ENCODE data around the gene HNRNPA1.

Gene HNRNPA1

DNA sequence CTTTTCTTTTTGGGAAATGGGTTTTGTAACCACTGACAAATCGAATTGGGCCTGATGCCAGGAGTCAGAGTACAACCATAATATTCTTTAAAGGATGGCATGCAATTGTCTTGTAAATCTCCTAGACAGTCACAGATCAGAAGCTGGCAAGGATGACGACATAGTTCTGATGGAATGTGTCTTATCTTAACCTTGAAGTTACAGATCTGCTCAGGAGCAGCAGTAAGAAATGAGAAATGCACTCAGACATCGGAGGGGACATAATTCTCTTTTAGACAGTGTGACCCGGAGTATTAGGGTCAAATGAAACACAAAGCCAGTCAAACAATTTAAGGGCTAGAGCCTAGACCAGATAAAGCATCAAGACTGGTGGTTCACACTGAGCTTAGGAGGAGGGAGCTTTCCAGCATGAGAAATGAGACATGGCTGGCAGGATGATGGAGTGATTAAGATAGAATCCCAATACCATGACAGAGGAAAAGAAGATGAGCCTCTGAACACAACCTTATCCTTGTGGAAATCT is 18.1 kb upstream of the HNRNPA1 start (continued):
- TF ChIP-seq WT1 (tag by site-specific recombination; IDR thresholded peaks at IDR 0.05) (0 out of 2 replicates have a peak, but pooled peaks have one; percentile 13), ZNF37A (tag by site-specific recombination; IDR thresholded peaks at IDR 0.05) (no peak), ZFP3 (tag by site-specific recombination; IDR thresholded peaks at IDR 0.05; ENCODE audit: low read depth) (no peak), ZNF843 (tag by site-specific recombination; IDR thresholded peaks at IDR 0.05) (peak; percentile 88), ZNF223 (tag by site-specific recombination; IDR thresholded peaks at IDR 0.05) (no peak), SETDB1 (IDR thresholded peaks at IDR 0.05; ENCODE audit: insufficient read length, low read length) (no peak), HOXD13 (CRISPR knock-in tag; IDR thresholded peaks at IDR 0.05; ENCODE audit: borderline replicate concordance) (no peak), ZNF433 (tag by site-specific recombination; IDR thresholded peaks at IDR 0.05; ENCODE audit: low read depth) (no peak), BCL11A (tag by site-specific recombination; IDR thresholded peaks at IDR 0.05; ENCODE audit: low read depth) (peak; percentile 25; the same call in 1 of the 2 replicates), ZNF266 (tag by site-specific recombination; IDR thresholded peaks at IDR 0.05; ENCODE audit: low read depth) (no peak), MEIS1 (CRISPR knock-in tag; IDR thresholded peaks at IDR 0.05; ENCODE audit: borderline replicate concordance) (no peak), ZEB2 (tag by site-specific recombination; IDR thresholded peaks at IDR 0.05) (peak; percentile 95), ZFP41 (tag by site-specific recombination; IDR thresholded peaks at IDR 0.05; ENCODE audit: borderline replicate concordance) (no peak), ZBTB17 (tag by site-specific recombination; IDR thresholded peaks at IDR 0.05) (peak; percentile 73; the same call in 1 of the 2 replicates), KLF10 (tag by site-specific recombination; IDR thresholded peaks at IDR 0.05) (0 out of 2 replicates have a peak, but pooled peaks have one; percentile 30), ZBTB8A (tag by site-specific recombination; IDR thresholded peaks at IDR 0.05) (no peak), ZNF221 (tag by site-specific recombination; IDR thresholded peaks at IDR 0.05; ENCODE audit: borderline replicate concordance) (no peak), REPIN1 (tag by site-specific recombination; IDR thresholded peaks at IDR 0.05; ENCODE audit: low read depth) (no peak), ZNF366 (tag by site-specific recombination; conservative IDR thresholded peaks at IDR 0.05) (peak; percentile 82), ZNF416 (tag by site-specific recombination; IDR thresholded peaks at IDR 0.05) (no peak)
- TF ChIP-seq, protein P1, sequence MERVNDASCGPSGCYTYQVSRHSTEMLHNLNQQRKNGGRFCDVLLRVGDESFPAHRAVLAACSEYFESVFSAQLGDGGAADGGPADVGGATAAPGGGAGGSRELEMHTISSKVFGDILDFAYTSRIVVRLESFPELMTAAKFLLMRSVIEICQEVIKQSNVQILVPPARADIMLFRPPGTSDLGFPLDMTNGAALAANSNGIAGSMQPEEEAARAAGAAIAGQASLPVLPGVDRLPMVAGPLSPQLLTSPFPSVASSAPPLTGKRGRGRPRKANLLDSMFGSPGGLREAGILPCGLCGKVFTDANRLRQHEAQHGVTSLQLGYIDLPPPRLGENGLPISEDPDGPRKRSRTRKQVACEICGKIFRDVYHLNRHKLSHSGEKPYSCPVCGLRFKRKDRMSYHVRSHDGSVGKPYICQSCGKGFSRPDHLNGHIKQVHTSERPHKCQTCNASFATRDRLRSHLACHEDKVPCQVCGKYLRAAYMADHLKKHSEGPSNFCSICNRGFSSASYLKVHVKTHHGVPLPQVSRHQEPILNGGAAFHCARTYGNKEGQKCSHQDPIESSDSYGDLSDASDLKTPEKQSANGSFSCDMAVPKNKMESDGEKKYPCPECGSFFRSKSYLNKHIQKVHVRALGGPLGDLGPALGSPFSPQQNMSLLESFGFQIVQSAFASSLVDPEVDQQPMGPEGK (tag by site-specific recombination; IDR thresholded peaks at IDR 0.05) = peak; percentile 35; the same call in 1 of the 2 replicates
- TF ChIP-seq, protein P2, sequence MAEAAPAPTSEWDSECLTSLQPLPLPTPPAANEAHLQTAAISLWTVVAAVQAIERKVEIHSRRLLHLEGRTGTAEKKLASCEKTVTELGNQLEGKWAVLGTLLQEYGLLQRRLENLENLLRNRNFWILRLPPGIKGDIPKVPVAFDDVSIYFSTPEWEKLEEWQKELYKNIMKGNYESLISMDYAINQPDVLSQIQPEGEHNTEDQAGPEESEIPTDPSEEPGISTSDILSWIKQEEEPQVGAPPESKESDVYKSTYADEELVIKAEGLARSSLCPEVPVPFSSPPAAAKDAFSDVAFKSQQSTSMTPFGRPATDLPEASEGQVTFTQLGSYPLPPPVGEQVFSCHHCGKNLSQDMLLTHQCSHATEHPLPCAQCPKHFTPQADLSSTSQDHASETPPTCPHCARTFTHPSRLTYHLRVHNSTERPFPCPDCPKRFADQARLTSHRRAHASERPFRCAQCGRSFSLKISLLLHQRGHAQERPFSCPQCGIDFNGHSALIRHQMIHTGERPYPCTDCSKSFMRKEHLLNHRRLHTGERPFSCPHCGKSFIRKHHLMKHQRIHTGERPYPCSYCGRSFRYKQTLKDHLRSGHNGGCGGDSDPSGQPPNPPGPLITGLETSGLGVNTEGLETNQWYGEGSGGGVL (tag by site-specific recombination; IDR thresholded peaks at IDR 0.05) = no peak
- TF ChIP-seq, protein P3, sequence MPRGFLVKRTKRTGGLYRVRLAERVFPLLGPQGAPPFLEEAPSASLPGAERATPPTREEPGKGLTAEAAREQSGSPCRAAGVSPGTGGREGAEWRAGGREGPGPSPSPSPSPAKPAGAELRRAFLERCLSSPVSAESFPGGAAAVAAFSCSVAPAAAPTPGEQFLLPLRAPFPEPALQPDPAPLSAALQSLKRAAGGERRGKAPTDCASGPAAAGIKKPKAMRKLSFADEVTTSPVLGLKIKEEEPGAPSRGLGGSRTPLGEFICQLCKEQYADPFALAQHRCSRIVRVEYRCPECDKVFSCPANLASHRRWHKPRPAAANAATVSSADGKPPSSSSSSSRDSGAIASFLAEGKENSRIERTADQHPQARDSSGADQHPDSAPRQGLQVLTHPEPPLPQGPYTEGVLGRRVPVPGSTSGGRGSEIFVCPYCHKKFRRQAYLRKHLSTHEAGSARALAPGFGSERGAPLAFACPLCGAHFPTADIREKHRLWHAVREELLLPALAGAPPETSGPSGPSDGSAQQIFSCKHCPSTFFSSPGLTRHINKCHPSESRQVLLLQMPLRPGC (tag by site-specific recombination; IDR thresholded peaks at IDR 0.05) = peak; percentile 92
- TF ChIP-seq, protein P4, sequence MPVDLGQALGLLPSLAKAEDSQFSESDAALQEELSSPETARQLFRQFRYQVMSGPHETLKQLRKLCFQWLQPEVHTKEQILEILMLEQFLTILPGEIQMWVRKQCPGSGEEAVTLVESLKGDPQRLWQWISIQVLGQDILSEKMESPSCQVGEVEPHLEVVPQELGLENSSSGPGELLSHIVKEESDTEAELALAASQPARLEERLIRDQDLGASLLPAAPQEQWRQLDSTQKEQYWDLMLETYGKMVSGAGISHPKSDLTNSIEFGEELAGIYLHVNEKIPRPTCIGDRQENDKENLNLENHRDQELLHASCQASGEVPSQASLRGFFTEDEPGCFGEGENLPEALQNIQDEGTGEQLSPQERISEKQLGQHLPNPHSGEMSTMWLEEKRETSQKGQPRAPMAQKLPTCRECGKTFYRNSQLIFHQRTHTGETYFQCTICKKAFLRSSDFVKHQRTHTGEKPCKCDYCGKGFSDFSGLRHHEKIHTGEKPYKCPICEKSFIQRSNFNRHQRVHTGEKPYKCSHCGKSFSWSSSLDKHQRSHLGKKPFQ (tag by site-specific recombination; IDR thresholded peaks at IDR 0.05) = peak; percentile 93
- TF ChIP-seq, protein P5, sequence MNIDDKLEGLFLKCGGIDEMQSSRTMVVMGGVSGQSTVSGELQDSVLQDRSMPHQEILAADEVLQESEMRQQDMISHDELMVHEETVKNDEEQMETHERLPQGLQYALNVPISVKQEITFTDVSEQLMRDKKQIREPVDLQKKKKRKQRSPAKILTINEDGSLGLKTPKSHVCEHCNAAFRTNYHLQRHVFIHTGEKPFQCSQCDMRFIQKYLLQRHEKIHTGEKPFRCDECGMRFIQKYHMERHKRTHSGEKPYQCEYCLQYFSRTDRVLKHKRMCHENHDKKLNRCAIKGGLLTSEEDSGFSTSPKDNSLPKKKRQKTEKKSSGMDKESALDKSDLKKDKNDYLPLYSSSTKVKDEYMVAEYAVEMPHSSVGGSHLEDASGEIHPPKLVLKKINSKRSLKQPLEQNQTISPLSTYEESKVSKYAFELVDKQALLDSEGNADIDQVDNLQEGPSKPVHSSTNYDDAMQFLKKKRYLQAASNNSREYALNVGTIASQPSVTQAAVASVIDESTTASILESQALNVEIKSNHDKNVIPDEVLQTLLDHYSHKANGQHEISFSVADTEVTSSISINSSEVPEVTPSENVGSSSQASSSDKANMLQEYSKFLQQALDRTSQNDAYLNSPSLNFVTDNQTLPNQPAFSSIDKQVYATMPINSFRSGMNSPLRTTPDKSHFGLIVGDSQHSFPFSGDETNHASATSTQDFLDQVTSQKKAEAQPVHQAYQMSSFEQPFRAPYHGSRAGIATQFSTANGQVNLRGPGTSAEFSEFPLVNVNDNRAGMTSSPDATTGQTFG (tag by site-specific recombination; IDR thresholded peaks at IDR 0.05; ENCODE audit: borderline replicate concordance) = no peak
- TF ChIP-seq, protein P6, sequence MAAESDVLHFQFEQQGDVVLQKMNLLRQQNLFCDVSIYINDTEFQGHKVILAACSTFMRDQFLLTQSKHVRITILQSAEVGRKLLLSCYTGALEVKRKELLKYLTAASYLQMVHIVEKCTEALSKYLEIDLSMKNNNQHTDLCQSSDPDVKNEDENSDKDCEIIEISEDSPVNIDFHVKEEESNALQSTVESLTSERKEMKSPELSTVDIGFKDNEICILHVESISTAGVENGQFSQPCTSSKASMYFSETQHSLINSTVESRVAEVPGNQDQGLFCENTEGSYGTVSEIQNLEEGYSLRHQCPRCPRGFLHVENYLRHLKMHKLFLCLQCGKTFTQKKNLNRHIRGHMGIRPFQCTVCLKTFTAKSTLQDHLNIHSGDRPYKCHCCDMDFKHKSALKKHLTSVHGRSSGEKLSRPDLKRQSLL (tag by site-specific recombination; IDR thresholded peaks at IDR 0.05) = peak; percentile 54; the same call in 1 of the 2 replicates
- TF ChIP-seq, protein P7, sequence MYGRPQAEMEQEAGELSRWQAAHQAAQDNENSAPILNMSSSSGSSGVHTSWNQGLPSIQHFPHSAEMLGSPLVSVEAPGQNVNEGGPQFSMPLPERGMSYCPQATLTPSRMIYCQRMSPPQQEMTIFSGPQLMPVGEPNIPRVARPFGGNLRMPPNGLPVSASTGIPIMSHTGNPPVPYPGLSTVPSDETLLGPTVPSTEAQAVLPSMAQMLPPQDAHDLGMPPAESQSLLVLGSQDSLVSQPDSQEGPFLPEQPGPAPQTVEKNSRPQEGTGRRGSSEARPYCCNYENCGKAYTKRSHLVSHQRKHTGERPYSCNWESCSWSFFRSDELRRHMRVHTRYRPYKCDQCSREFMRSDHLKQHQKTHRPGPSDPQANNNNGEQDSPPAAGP (tag by site-specific recombination; IDR thresholded peaks at IDR 0.05) = no peak

Measured in HEK293 (cell line).